Measurements from ENCODE around the gene GDI2. TPM values are rescaled to one million over a fixed set of nuclear protein-coding genes. Genes with fewer than 3 reads are reported as not detected.

Gene GDI2
- total and polyA plus RNA-seq, 2 of the 13 experiments (the other 11 are each of a cell fraction or from before 2014, with no cell fraction given) = 153 to 477 TPM

GRCh38 chr10:5812283-5813090 is 747 bp downstream of the GDI2 start (continued):
- TF ChIP-seq, protein P1, sequence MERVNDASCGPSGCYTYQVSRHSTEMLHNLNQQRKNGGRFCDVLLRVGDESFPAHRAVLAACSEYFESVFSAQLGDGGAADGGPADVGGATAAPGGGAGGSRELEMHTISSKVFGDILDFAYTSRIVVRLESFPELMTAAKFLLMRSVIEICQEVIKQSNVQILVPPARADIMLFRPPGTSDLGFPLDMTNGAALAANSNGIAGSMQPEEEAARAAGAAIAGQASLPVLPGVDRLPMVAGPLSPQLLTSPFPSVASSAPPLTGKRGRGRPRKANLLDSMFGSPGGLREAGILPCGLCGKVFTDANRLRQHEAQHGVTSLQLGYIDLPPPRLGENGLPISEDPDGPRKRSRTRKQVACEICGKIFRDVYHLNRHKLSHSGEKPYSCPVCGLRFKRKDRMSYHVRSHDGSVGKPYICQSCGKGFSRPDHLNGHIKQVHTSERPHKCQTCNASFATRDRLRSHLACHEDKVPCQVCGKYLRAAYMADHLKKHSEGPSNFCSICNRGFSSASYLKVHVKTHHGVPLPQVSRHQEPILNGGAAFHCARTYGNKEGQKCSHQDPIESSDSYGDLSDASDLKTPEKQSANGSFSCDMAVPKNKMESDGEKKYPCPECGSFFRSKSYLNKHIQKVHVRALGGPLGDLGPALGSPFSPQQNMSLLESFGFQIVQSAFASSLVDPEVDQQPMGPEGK (CRISPR knock-in tag; IDR thresholded peaks at IDR 0.05) = 0 out of 2 replicates have a peak, but pooled peaks have one; percentile 16
- TF ChIP-seq ZNF367 (CRISPR knock-in tag; IDR thresholded peaks at IDR 0.05; ENCODE audit: borderline replicate concordance) = peak; percentile 17; the same call in 1 of the 2 replicates
- TF ChIP-seq ZNF432 (CRISPR knock-in tag; IDR thresholded peaks at IDR 0.05; ENCODE audit: borderline replicate concordance) = no peak
- TF ChIP-seq SRY (CRISPR knock-in tag; IDR thresholded peaks at IDR 0.05) = peak; percentile 33; the same call in 1 of the 2 replicates
- 0 out of 2 replicates have a peak, but pooled peaks have one; percentile 71 for TF ChIP-seq ZNF691 (CRISPR knock-in tag; IDR thresholded peaks at IDR 0.05; ENCODE audit: borderline replicate concordance, low read depth)
- TF ChIP-seq SP4 (CRISPR knock-in tag; IDR thresholded peaks at IDR 0.05) = no peak
- peak; percentile 64; the same call in 1 of the 2 replicates for TF ChIP-seq ZBTB7B (CRISPR knock-in tag; IDR thresholded peaks at IDR 0.05)
- no peak for TF ChIP-seq TEAD3 (CRISPR knock-in tag; optimal IDR thresholded peaks at IDR 0.05; ENCODE audit: borderline replicate concordance)
- TF ChIP-seq ZFY (CRISPR knock-in tag; IDR thresholded peaks at IDR 0.05) = peak; percentile 68
- TF ChIP-seq ZSCAN22 (CRISPR knock-in tag; IDR thresholded peaks at IDR 0.05) = no peak
- no peak for TF ChIP-seq HDAC6 (IDR thresholded peaks at IDR 0.05; ENCODE audit: low read depth, low read length)
- TF ChIP-seq, protein P2, sequence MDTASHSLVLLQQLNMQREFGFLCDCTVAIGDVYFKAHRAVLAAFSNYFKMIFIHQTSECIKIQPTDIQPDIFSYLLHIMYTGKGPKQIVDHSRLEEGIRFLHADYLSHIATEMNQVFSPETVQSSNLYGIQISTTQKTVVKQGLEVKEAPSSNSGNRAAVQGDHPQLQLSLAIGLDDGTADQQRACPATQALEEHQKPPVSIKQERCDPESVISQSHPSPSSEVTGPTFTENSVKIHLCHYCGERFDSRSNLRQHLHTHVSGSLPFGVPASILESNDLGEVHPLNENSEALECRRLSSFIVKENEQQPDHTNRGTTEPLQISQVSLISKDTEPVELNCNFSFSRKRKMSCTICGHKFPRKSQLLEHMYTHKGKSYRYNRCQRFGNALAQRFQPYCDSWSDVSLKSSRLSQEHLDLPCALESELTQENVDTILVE (CRISPR knock-in tag; IDR thresholded peaks at IDR 0.05) = no peak
- TF ChIP-seq KMT2B (CRISPR knock-in tag; IDR thresholded peaks at IDR 0.05) = no peak
- peak; percentile 37; the same call in 1 of the 2 replicates for TF ChIP-seq ZNF768 (CRISPR knock-in tag; IDR thresholded peaks at IDR 0.05)
- TF ChIP-seq U2AF2 (IDR thresholded peaks at IDR 0.05; ENCODE audit: low read depth, low read length) = no peak
- TF ChIP-seq ZNF800 (CRISPR knock-in tag; IDR thresholded peaks at IDR 0.05) = 0 out of 2 replicates have a peak, but pooled peaks have one; percentile 37
- no peak for TF ChIP-seq SMAD3 (CRISPR knock-in tag; IDR thresholded peaks at IDR 0.05)
- TF ChIP-seq JDP2 (CRISPR knock-in tag; IDR thresholded peaks at IDR 0.05; ENCODE audit: borderline replicate concordance) = no peak
- TF ChIP-seq MTA1 (CRISPR knock-in tag; IDR thresholded peaks at IDR 0.05; ENCODE audit: borderline replicate concordance) = 0 out of 2 replicates have a peak, but pooled peaks have one; percentile 18
- no peak for TF ChIP-seq DNMT1 (CRISPR knock-in tag; IDR thresholded peaks at IDR 0.05)
- no peak for TF ChIP-seq ZNF256 (CRISPR knock-in tag; conservative IDR thresholded peaks at IDR 0.05)
- no peak for TF ChIP-seq THAP11 (CRISPR knock-in tag; IDR thresholded peaks at IDR 0.05)
- 0 out of 2 replicates have a peak, but pooled peaks have one; percentile 17 for TF ChIP-seq HES4 (CRISPR knock-in tag; IDR thresholded peaks at IDR 0.05; ENCODE audit: borderline replicate concordance)
- 0 out of 4 replicates have a peak, but pooled peaks of 1 of the 2 experiments have one; percentile 8 for TF ChIP-seq NR2F1 (CRISPR knock-in tag; IDR thresholded peaks at IDR 0.05)
- TF ChIP-seq ZNF230 (CRISPR knock-in tag; IDR thresholded peaks at IDR 0.05) = no peak
